A673 (cell line): ENCODE data around the gene MICU1.

Experiments
- CTCF ChIP-seq: fragments of 300-800, 200-600 bp; sonication (generic); conservative IDR thresholded peaks from 2 replicates; pipeline ENCODE4 v1.5.1; 2017; ENCODE audit warnings: low read depth, mild to moderate bottlenecking, antibody characterized with exemption, low read length, moderate library complexity, mixed read lengths
- EZH2 ChIP-seq: fragments of 200-600 bp; sonication (generic); IDR thresholded peaks from 2 replicates; pipeline ENCODE4 v1.6.1; 2017; ENCODE audit warnings: borderline replicate concordance, low read depth, mild to moderate bottlenecking, mixed read lengths, antibody characterized with exemption, low read length; ENCODE audit not compliant: poor library complexity, severe bottlenecking

GRCh38 chr10:72610466-72610865 lies 15.4 kb downstream of the MICU1 start:
- TF ChIP-seq CTCF = no peak
- TF ChIP-seq EZH2 = no peak
